Keratinocyte (primary cell): ENCODE results near the gene CCL18. TPM values are rescaled to one million over a fixed set of nuclear protein-coding genes. Genes with fewer than 3 reads are reported as not detected.

Experiments used
- DNase-seq: peaks from one replicate; pipeline ENCODE4 v3.0.0-alpha.2; 2011; ENCODE audit warnings: low read depth, missing footprints, low spot score
- FAIRE-seq: peaks from 2 replicates; lab custom pipeline; 2011; peaks lifted over from hg19 to GRCh38; lab: Jason Lieb, UNC
- H2AFZ ChIP-seq: 2 replicates; pipeline ENCODE4 v1.6.0; 2012; ENCODE audit warnings: low read length, control low read depth, inconsistent platforms; ENCODE audit not compliant: control insufficient read depth
- H3K27ac ChIP-seq: 2 replicates; pipeline ENCODE4 v1.5.1; 2011; ENCODE audit warnings: low read length; ENCODE audit not compliant: control insufficient read depth, insufficient read depth
- H3K27me3 ChIP-seq: 3 replicates; pipeline ENCODE4 v1.6.0; 2011; ENCODE audit warnings: low read length; ENCODE audit not compliant: control insufficient read depth, insufficient read depth; ENCODE audit errors: extremely low read depth
- H3K36me3 ChIP-seq, 2 experiments: 2 replicates in 1 of 2; 3 replicates in 1 of 2; pipeline ENCODE4 v1.5.1; 2011; ENCODE audit warnings: low read length in 2 of 2, mild to moderate bottlenecking in 1 of 2; ENCODE audit not compliant: control insufficient read depth in 2 of 2, insufficient read depth in 2 of 2; ENCODE audit errors: extremely low read depth in 1 of 2
- H3K4me1 ChIP-seq: 3 replicates; pipeline ENCODE4 v1.5.1; 2011; ENCODE audit warnings: low read length; ENCODE audit not compliant: control insufficient read depth, insufficient read depth; ENCODE audit errors: extremely low read depth
- H3K4me2 ChIP-seq: 3 replicates; pipeline ENCODE4 v1.6.0; 2011; ENCODE audit warnings: low read depth, low read length; ENCODE audit not compliant: control insufficient read depth, insufficient read depth; ENCODE audit errors: extremely low read depth
- H3K4me3 ChIP-seq, 3 experiments: fragments of 200-600 bp in 1 of 3; sonication (generic) in 1 of 3; 2 replicates in 2 of 3; 3 replicates in 1 of 3; pipeline ENCODE4 v1.5.1; 2011 to 2016; ENCODE audit warnings: low read length in 3 of 3, mild to moderate bottlenecking in 3 of 3, control low read depth in 2 of 3, inconsistent platforms in 1 of 3, low read depth in 1 of 3, mixed read lengths in 1 of 3, mixed run types in 1 of 3, moderate library complexity in 1 of 3; ENCODE audit not compliant: control insufficient read depth in 2 of 3, insufficient read depth in 2 of 3; ENCODE audit errors: extremely low read depth in 1 of 3
- H3K79me2 ChIP-seq: 2 replicates; pipeline ENCODE4 v1.6.0; 2012; ENCODE audit warnings: low read length; ENCODE audit not compliant: control insufficient read depth, insufficient read depth
- H3K9ac ChIP-seq: 3 replicates; pipeline ENCODE4 v1.6.0; 2011; ENCODE audit warnings: low read length; ENCODE audit not compliant: control insufficient read depth, insufficient read depth; ENCODE audit errors: extremely low read depth
- H3K9me1 ChIP-seq: 3 replicates; pipeline ENCODE4 v1.6.0; 2011; ENCODE audit warnings: low read length; ENCODE audit not compliant: control insufficient read depth, insufficient read depth; ENCODE audit errors: extremely low read depth
- H3K9me3 ChIP-seq: 2 replicates; pipeline ENCODE4 v1.5.1; 2012; ENCODE audit warnings: low read depth, low read length; ENCODE audit not compliant: control insufficient read depth
- H4K20me1 ChIP-seq: 3 replicates; pipeline ENCODE4 v1.6.0; 2011; ENCODE audit warnings: low read length; ENCODE audit not compliant: control insufficient read depth, insufficient read depth; ENCODE audit errors: extremely low read depth
- CTCF ChIP-seq, 3 experiments: IDR thresholded peaks in 1 of 3; conservative IDR thresholded peaks in 1 of 3; optimal IDR thresholded peaks in 1 of 3; 2 replicates in 2 of 3; 3 replicates in 1 of 3; pipeline versions ENCODE3 to v1.5.1; 2011; ENCODE audit warnings: low read length in 3 of 3, mild to moderate bottlenecking in 3 of 3, moderate library complexity in 2 of 3, control low read depth in 1 of 3, inconsistent platforms in 1 of 3; ENCODE audit not compliant: insufficient read depth in 2 of 3; ENCODE audit errors: extremely low read depth in 1 of 3
- EZH2 ChIP-seq: IDR thresholded peaks from one replicate; pipeline ENCODE4 v1.6.1; 2012; ENCODE audit warnings: inconsistent platforms, mild to moderate bottlenecking, low read length, moderate library complexity
- dilution Hi-C: fragments of 300-500 bp; cut with MboI; formaldehyde crosslinking; loops from one replicate; pipeline ENCODE4 v1.7.0; 2020; ENCODE audit warnings: low sequenced_read_pairs; ENCODE audit not compliant: extremely low pct_ligation_motif_present
- polyA plus RNA-seq, 5 experiments: library from polyadenylated mRNA; depleted of rRNA in 3 of 5; stranded (reverse) in 3 of 5; stranded (forward) in 1 of 5; unstranded in 1 of 5; fragments of >200 nt; gene quantifications; 1 replicate in 1 of 5; 2 replicates in 3 of 5; 3 replicates in 1 of 5; pipeline versions ENCODE4 v1.2.1 to v1.2.3, GENCODE V29; 2011 to 2012; ENCODE audit warnings: missing spikeins in 2 of 5, low read depth in 1 of 5, low replicate concordance in 1 of 5

Gene CCL18
- polyA plus RNA-seq, 1 donor (not counting 4 experiments of a cell fraction or from before 2014, with no cell fraction given): not detected

- Histone ChIP-seq H3K4me3 (no peak overlapping the region), H3K27me3 (no peaks in the 10 kb centered on the region), H3K9ac (no peak overlapping the region), H4K20me1 (no peaks in the 10 kb centered on the region), H3K79me2 (no peaks in the 10 kb centered on the region), H3K27ac (no peak overlapping the region), H3K36me3 (no peaks in the 10 kb centered on the region), H3K9me3 (no peaks in the 10 kb centered on the region), H3K4me1 (no peaks in the 10 kb centered on the region), H2AFZ (no peak overlapping the region), H3K9me1 (no peaks in the 10 kb centered on the region), H3K4me2 (no peak overlapping the region)
- FAIRE-seq (no peak), DNase-seq (no peak)
- dilution Hi-C loops: no loop called here
- no peak for TF ChIP-seq EZH2
- no peak for TF ChIP-seq CTCF (optimal IDR thresholded peaks at IDR 0.05 in 1 of 3, IDR thresholded peaks at IDR 0.05 in 1 of 3, conservative IDR thresholded peaks at IDR 0.05 in 1 of 3; ENCODE audit: extremely low read depth in 1 of 3, insufficient read depth in 2 of 3, low read length in 3 of 3)
Observed at GRCh38 chr17:36105781-36106492, 41.9 kb downstream of the CCL18 start.

DNA sequence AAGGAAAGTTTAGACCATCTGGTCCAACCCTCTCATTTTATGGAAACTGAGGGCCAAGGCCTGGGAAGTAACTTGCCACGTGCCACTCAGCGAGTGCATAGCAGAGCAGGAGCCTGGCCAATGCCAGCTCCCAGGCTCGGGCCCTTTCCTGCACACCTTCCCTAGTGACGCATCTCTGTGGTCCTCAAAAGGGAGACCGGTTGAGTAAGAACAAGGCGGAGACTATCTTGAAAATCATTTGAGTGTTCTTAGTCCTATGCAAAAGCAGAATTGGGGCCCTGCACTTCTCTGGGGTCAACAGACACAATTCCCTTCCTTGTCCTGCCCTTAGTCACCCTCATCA, 42.4 kb downstream of the CCL18 start:
- Histone ChIP-seq H3K36me3 (no peaks in the 10 kb centered on the region), H3K4me1 (no peaks in the 10 kb centered on the region), H3K9ac (no peak overlapping the region), H3K27me3 (no peaks in the 10 kb centered on the region), H3K4me3 (no peak overlapping the region), H2AFZ (no peak overlapping the region), H4K20me1 (no peaks in the 10 kb centered on the region), H3K27ac (no peak overlapping the region), H3K4me2 (no peak overlapping the region), H3K9me1 (no peaks in the 10 kb centered on the region), H3K79me2 (no peaks in the 10 kb centered on the region), H3K9me3 (no peaks in the 10 kb centered on the region)
- FAIRE-seq: no peak
- dilution Hi-C loops: no loop called here
- DNase-seq: no peak
- TF ChIP-seq EZH2 (no peak), CTCF (optimal IDR thresholded peaks at IDR 0.05 in 1 of 3, IDR thresholded peaks at IDR 0.05 in 1 of 3, conservative IDR thresholded peaks at IDR 0.05 in 1 of 3; ENCODE audit: extremely low read depth in 1 of 3, insufficient read depth in 2 of 3, low read length in 3 of 3) (no peak)
